ENCODE data around the gene KHDRBS2. TPM values are rescaled to one million over a fixed set of nuclear protein-coding genes. Genes with fewer than 3 reads are reported as not detected.

KHDRBS2 gene
- not detected in 2 replicates for total RNA-seq

DNA sequence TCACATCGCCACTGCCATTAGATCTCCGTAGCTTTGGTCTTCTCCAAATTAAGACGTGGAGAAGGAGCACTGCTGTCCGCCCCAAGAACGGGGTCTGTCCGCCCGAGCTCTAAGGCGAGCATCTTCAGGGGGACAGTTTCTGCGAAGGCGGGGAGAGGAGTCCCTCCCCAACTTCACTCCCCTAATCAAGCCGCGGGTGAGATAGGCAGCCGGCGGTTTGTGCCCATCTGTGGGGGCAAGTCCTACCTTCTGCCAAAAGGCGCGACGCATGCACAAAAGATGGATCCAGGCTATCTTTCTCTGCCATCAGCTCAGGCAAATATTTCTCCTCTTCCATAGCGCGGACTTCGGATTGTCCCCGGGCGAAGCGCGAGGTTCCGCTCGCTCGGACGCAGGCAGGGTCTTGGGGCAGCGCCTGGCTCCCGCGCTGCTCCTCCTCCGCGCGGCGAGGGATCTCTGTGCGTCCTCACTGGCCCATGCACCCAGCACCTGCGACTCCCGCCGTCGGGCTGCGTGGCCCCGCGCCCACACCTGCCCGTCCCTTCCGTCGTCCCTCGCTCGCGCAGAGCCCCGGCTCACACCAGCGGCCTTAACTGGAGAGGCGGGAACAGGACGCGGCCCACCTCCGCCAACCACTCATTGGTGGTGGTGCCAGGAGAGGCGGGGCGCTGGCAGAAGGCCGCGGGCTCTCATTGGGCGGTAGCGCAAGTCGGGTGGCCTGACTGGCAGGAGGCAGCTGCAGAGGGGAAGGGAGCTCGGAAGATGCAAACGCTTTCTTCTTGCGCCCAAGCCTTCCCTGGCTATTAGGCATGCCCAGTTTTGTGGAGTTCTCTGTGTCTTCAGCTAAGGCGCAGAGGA lies at the start of gene KHDRBS2:
Gene KHDRBS2 (minus strand): TSS at position 614 of the 858 bp plus-strand sequence.

Measured in cardiac atrium fibroblast (primary cell).